GM21717 (cell line): Measurements from ENCODE around the gene CTSL.
"Not testable (repeated sequence)": the region's sequence is repeated elsewhere in the genome, so short reads cannot be mapped to it uniquely, and the experiment has no call there.

ENCODE experiments used
- ATAC-seq: cut with Tn5 transposase; IDR thresholded peaks from one replicate; pipeline ENCODE4 v1.9.1; 2021; ENCODE audit warnings: mild to moderate bottlenecking, moderate library complexity; ENCODE audit not compliant: unreplicated experiment

CTSL gene

GRCh38 chr9:87751868-87752267 is 25.9 kb downstream of the CTSL start:
- ATAC-seq: no peak

- ATAC-seq: no peak
These were observed 27.4 kb downstream of the CTSL start for GRCh38 chr9:87753313-87753712.

- ATAC-seq: not testable (repeated sequence)
These were observed 32.4 kb downstream of the CTSL start for GRCh38 chr9:87758330-87758729.

- not testable (repeated sequence) for ATAC-seq
These were observed 34.1 kb downstream of the CTSL start for GRCh38 chr9:87759980-87760379.

- no peak for ATAC-seq
These were observed 34.6 kb downstream of the CTSL start for GRCh38 chr9:87760529-87760928.

- ATAC-seq: no peak
These were observed 37.4 kb downstream of the CTSL start for GRCh38 chr9:87763286-87763685.

GRCh38 chr9:87765521-87765920 is 39.6 kb downstream of the CTSL start:
- no peak for ATAC-seq

- ATAC-seq: no peak
These were observed 40.8 kb downstream of the CTSL start for GRCh38 chr9:87766697-87767096.

GRCh38 chr9:87770616-87771315 is 44.8 kb downstream of the CTSL start:
- ATAC-seq: no peak

GRCh38 chr9:87771316-87772006 is 45.5 kb downstream of the CTSL start:
- ATAC-seq: no peak

- no peak for ATAC-seq
These were observed 50.8 kb downstream of the CTSL start for GRCh38 chr9:87776481-87777379.

- no peak for ATAC-seq
These were observed 53.1 kb downstream of the CTSL start for GRCh38 chr9:87778996-87779395.
